GM18511 (cell line): Measurements from ENCODE around the gene CCNB3.

Experiments
- ATAC-seq: cut with Tn5 transposase; IDR thresholded peaks from one replicate; pipeline ENCODE4 v1.9.1; 2021; ENCODE audit warnings: mild to moderate bottlenecking, moderate library complexity; ENCODE audit not compliant: unreplicated experiment

Gene CCNB3

GRCh38 chrX:50333308-50333707 is 128.7 kb downstream of the CCNB3 start:
- ATAC-seq = no peak

- no peak for ATAC-seq
Measured at GRCh38 chrX:50343917-50344316, 139.4 kb downstream of the CCNB3 start.

- no peak for ATAC-seq
Measured at GRCh38 chrX:50372966-50373365, 168.4 kb downstream of the CCNB3 start.

- ATAC-seq = no peak
Measured at GRCh38 chrX:50375481-50376267, 171.1 kb downstream of the CCNB3 start.

GRCh38 chrX:50381729-50382415 is 177.3 kb downstream of the CCNB3 start:
- ATAC-seq = no peak

GRCh38 chrX:50386520-50386919 is 182.0 kb downstream of the CCNB3 start:
- ATAC-seq = no peak

GRCh38 chrX:50393902-50394301 is 189.3 kb downstream of the CCNB3 start:
- no peak for ATAC-seq
